SW480 (cell line): ENCODE results near the gene ACOT7.
"Not testable (repeated sequence)": the region's sequence is repeated elsewhere in the genome, so short reads cannot be mapped to it uniquely, and the experiment has no call there.

Experiments
- DNase-seq: peaks from one replicate; pipeline ENCODE4 v3.0.0-alpha.2; 2016; ENCODE audit warnings: low spot score

ACOT7 gene

GRCh38 chr1:6310116-6310848 lies 83.3 kb downstream of the ACOT7 start:
- no peak for DNase-seq

GRCh38 chr1:6309564-6309963 lies 84.0 kb downstream of the ACOT7 start:
- DNase-seq: no peak

- no peak for DNase-seq
Measured at GRCh38 chr1:6308449-6308848, 85.1 kb downstream of the ACOT7 start.

GRCh38 chr1:6307682-6308081 lies 85.9 kb downstream of the ACOT7 start:
- not testable (repeated sequence) for DNase-seq

- DNase-seq: no peak
Measured at GRCh38 chr1:6307099-6307498, 86.5 kb downstream of the ACOT7 start.

GRCh38 chr1:6303397-6304012 lies 90.1 kb downstream of the ACOT7 start:
- no peak for DNase-seq

- DNase-seq: no peak
Measured at GRCh38 chr1:6302568-6302967, 91.0 kb downstream of the ACOT7 start.

GRCh38 chr1:6301526-6301925 lies 92.0 kb downstream of the ACOT7 start:
- no peak for DNase-seq

- DNase-seq: no peak
Measured at GRCh38 chr1:6300342-6301048, 93.1 kb downstream of the ACOT7 start.

GRCh38 chr1:6299557-6300165 lies 93.9 kb downstream of the ACOT7 start:
- no peak for DNase-seq

GRCh38 chr1:6298940-6299465 lies 94.6 kb downstream of the ACOT7 start:
- DNase-seq: no peak

- no peak for DNase-seq
Measured at GRCh38 chr1:6298530-6298929, 95.0 kb downstream of the ACOT7 start.

- no peak for DNase-seq
Measured at GRCh38 chr1:6295910-6296309, 97.7 kb downstream of the ACOT7 start.

- no peak for DNase-seq
Measured at GRCh38 chr1:6294890-6295556, 98.5 kb downstream of the ACOT7 start.

- no peak for DNase-seq
Measured at GRCh38 chr1:6294080-6294889, 99.3 kb downstream of the ACOT7 start.

- no peak for DNase-seq
Measured at GRCh38 chr1:6292102-6292501, 101.5 kb downstream of the ACOT7 start.

- DNase-seq: no peak
Measured at GRCh38 chr1:6288665-6289064, 104.9 kb downstream of the ACOT7 start.

- no peak for DNase-seq
Measured at GRCh38 chr1:6288026-6288425, 105.5 kb downstream of the ACOT7 start.

GRCh38 chr1:6287431-6287886 lies 106.1 kb downstream of the ACOT7 start:
- no peak for DNase-seq

GRCh38 chr1:6287029-6287428 lies 106.5 kb downstream of the ACOT7 start:
- DNase-seq: no peak

- no peak for DNase-seq
Measured at GRCh38 chr1:6286266-6286665, 107.3 kb downstream of the ACOT7 start.
